Prostate gland (tissue), 2 donors: ENCODE data around the gene THBS2.

Experiments used
- CTCF ChIP-seq, 4 experiments: fragments of 200-600 bp in 2 of 4; fragments of 450-650 bp in 2 of 4; sonication (generic) in 2 of 4; IDR thresholded peaks; 1 replicate in 3 of 4; 2 replicates in 1 of 4; pipeline ENCODE4 v1.5.1; 2016 to 2019; ENCODE audit warnings: antibody characterized with exemption in 4 of 4, mild to moderate bottlenecking in 2 of 4, moderate library complexity in 2 of 4
- POLR2A ChIP-seq: fragments of 450-650 bp; IDR thresholded peaks from one replicate; pipeline ENCODE4 v1.6.1; 2016; ENCODE audit warnings: antibody characterized with exemption, mild to moderate bottlenecking
- POLR2AphosphoS5 ChIP-seq: sonication (generic); formaldehyde crosslinking; IDR thresholded peaks from one replicate; pipeline ENCODE4 v1.6.1; 2017; ENCODE audit warnings: antibody characterized with exemption

- TF ChIP-seq POLR2AphosphoS5 (no peak), POLR2A (no peak), CTCF (IDR thresholded peaks at IDR 0.05) (no peak)
These were observed 43.0 kb upstream of the THBS2 start for GRCh38 chr6:169296622-169297021.
